Ureter (tissue), 1 donor: ENCODE data around the gene MYMK. TPM values are rescaled to one million over a fixed set of nuclear protein-coding genes. Genes with fewer than 3 reads are reported as not detected.

Source experiments
- DNase-seq: peaks from one replicate; pipeline ENCODE4 v3.0.0-alpha.2; 2020; ENCODE audit warnings: low spot score
- total RNA-seq: library from RNA; stranded (reverse); gene quantifications from one replicate; pipeline ENCODE4 v1.2.4, GENCODE V29; 2023
- donor health status: DM: yes; HTN: yes; CAD: no.

MYMK gene
- total RNA-seq, 1 donor from 2014 or later = not detected

DNA sequence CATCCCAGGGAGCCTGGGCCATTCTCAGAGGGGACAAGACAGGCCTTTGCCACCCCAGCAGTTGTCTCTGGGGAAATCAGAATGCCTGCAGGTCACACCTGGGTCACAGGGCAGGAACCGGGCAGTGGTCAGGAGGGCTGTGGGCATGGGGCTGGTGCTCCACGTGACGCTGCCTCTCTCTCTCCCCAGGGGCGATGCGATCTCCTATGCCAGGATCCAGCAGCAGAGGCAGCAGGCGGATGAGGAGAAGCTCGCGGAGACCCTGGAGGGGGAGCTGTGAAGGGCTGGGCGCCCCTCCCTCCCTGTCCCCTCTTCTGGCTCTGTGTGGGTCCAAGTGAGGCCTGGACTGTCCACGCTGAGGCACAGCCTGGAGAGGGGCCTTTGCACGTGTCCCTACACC lies 56.4 kb downstream of the MYMK start:
- DNase-seq = no peak

DNA sequence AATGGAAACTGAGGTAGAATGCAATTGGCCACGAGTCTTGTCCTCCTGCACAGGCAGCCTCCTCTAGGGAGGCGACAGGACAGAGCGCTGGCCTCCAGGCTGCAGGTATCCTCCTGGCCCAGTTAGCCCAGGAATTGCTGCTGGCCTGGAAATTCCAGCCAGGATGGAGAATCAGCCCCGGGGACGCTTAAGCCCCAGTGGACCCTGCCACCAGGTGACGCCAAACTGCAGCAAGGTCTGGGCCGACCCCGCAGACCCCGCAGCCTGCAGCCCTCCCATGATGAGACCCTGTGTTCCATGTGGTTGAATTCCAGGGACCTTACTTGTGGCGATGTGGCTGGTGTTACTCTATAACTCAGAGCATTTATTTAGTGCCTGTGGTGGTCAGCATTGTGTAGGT lies 57.7 kb downstream of the MYMK start:
- no peak for DNase-seq

DNA sequence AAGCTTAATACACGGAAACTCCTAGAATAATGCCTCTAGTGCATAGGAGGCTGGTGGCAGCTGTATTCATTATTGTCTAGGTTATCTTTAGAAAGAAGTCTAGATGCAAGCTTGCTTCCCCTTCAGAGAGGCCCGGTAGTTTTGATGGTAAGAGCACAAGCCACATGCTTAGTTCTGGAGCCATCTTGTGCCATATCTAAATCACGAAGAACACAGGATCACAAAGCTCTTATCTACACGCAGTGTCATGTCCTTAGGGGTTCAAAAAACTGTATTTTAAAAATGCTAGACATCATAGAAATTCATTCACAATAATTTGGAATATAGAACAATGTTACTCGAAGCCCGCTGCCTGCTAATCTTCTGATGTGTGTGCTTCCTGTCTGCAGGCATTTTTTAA lies 58.8 kb downstream of the MYMK start:
- no peak for DNase-seq

DNA sequence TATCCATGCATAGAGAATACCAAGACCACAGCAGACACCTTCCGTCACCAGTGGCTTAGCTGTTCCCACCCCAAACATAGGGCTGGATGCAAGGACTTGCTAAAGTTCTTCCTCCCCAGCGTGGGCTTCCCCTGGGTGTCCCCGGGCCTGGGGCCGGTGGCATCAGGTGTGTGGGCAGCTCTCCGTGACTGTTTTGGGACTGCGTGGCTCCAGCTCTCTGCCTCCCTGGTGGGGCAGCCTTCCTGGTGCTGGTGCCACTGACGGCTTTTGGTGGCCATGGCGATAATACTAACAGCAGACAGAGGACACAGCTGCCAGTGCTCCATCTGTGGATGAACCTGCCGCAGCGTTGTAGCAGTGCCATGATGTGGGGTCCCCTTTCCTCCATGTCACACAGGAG lies 60.1 kb downstream of the MYMK start:
- no peak for DNase-seq

Other genes starting within 250 kb of the MYMK start
- 25.4 TPM for gene ABO, start 249.8 kb downstream of the MYMK start, total RNA-seq
- 19.6 TPM for gene SURF6, start 188.8 kb downstream of the MYMK start, total RNA-seq
- gene MED22, start 176.8 kb downstream of the MYMK start, total RNA-seq = 31.2 TPM
- 2,501 TPM for gene RPL7A, start 176.7 kb downstream of the MYMK start, total RNA-seq
- 42.2 TPM for gene SURF1, start 168.5 kb downstream of the MYMK start, total RNA-seq
- 26.0 TPM for gene SURF2, start 168.4 kb downstream of the MYMK start, total RNA-seq
- 128 TPM for gene SURF4, start 148.9 kb downstream of the MYMK start, total RNA-seq
- gene STKLD1, start 148.6 kb downstream of the MYMK start, total RNA-seq = 0.75 TPM
- 19.5 TPM for gene REXO4, start 106.9 kb downstream of the MYMK start, total RNA-seq
- 3.5 TPM for gene ADAMTS13, start 102.6 kb downstream of the MYMK start, total RNA-seq
- 24.9 TPM for gene CACFD1, start 65.0 kb downstream of the MYMK start, total RNA-seq
- 19.6 TPM for gene SLC2A6, start 45.9 kb downstream of the MYMK start, total RNA-seq
- gene ADAMTSL2, start 9.7 kb upstream of the MYMK start, total RNA-seq = 8.8 TPM
- gene FAM163B, start 84.4 kb upstream of the MYMK start, total RNA-seq = not detected
- gene DBH, start 111.4 kb upstream of the MYMK start, total RNA-seq = not detected
- 4.1 TPM for gene SARDH, start 213.4 kb upstream of the MYMK start, total RNA-seq